CD4-positive, alpha-beta T cell treated with Interleukin-17A for 1 hour (primary cell): ENCODE results near the gene FLCN.
A peak's percentile ranks its signal among the peaks of the same experiment; 100 is the strongest.
"Not testable (repeated sequence)": the region's sequence is repeated elsewhere in the genome, so short reads cannot be mapped to it uniquely, and the experiment has no call there.

Experiments used
- DNase-seq: peaks from one replicate; pipeline ENCODE4 v3.0.0-alpha.2; 2020

Gene FLCN, protein sequence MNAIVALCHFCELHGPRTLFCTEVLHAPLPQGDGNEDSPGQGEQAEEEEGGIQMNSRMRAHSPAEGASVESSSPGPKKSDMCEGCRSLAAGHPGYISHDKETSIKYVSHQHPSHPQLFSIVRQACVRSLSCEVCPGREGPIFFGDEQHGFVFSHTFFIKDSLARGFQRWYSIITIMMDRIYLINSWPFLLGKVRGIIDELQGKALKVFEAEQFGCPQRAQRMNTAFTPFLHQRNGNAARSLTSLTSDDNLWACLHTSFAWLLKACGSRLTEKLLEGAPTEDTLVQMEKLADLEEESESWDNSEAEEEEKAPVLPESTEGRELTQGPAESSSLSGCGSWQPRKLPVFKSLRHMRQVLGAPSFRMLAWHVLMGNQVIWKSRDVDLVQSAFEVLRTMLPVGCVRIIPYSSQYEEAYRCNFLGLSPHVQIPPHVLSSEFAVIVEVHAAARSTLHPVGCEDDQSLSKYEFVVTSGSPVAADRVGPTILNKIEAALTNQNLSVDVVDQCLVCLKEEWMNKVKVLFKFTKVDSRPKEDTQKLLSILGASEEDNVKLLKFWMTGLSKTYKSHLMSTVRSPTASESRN

DNA sequence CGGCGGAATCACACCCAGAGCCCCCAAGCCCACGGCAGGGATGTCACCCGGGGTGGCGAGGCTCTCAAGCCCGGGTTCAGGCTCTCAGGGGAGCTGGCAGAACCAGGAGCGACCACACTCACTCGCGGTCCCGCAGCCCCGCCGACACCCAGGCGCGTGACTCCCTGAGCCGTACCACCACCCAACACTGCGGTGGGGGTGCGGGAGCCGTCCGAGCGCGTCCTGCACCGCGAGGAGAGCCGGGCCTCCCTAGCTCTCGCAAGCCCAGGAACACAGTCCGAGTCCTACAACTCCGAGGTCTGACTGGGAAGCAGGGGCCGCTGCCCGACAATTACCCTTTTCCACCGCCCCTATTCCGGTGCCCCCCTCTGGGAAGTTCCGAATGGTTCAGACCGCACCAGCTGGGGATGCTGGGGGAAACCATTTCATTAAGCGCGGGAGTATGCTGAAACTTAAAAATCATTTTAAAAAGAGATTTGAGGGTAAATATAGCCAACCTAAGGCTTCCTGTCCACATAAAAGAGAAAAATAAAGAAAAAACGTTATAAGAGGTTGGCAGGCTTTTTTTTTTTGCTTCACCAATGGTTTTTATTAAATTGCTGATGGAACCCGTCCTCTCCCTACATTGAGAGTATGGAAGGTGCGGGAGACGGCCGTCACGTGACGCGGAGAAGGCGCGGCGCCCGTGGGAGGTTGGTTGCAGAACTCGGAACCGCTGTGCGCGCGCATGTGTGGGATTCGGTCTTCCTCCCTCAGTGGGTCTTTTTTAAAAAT is at the start of gene FLCN:
FLCN (minus strand) TSS at position 143 of the 774 bp plus-strand sequence. CDS start 9,031 bp downstream, outside the sequence.
- DNase-seq: peak; percentile 91

DNA sequence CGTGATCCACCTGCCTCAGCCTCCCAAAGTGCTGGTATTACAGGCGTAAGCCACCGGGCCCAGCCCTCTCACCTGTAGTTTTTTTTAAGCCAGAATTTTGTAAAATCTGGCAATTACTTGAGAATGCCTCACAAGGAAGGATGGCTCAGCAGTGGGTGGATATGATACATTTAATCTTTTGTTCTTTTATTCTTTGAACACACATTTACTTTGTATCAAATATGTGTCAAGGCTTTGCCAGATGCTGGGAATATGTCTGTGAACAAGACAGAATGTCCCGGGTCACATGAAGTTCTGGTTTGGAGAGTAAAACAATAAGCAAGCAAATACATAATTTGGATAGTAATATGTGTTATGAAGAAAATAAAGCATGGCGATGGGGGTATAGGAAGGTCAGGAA is 49.0 kb upstream of the FLCN start:
- no peak for DNase-seq

DNA sequence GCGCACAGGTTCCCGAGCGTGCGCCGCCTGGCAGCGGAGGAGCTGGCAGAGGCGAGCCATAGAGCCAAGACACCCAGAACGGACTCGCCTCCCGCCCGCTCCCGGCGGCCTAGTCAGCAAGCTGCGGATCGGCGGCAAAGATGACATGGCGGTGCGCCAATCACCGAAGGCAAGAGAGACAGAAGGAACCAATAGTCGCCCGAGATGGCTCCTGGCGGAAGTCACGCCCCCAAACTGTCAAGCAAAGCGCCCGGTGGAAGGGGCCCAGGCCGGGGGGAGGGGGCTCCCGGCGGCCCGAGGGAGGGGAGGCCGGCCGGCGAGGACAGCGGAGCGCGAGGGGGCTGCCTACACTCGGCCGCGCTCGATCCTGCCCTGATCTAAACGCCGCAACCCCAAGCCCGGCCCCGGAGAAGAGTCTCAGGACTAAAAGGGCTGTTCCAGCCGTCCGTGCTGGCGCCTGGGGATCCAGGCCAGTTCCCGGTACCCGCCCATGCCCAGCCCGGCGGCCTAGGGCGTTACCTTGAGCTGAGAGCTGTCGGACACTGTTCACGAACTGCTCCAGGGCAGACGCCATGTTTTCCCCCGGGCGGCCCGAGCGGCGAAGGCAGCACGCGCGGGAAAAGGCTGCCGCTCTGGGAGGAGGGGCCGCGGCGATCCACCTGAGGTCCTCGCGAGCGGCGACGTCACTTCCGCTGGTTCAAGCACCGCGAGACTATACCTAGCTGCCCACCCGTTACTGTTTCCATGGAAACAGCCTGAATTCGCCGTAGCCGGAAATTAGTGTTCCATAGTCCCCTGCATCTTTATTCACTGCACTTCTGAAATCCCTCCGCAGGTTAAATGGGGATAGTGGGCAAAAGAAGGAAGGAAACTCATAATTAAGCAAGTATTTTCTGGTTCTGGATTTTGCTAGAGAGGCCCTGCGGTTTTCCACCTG is 43.9 kb upstream of the FLCN start, which contains the start of gene COPS3:
COPS3 (minus strand) TSS at position 634 of the 937 bp plus-strand sequence; CDS start at position 574, 60 bp downstream.
- DNase-seq: peak; percentile 98

DNA sequence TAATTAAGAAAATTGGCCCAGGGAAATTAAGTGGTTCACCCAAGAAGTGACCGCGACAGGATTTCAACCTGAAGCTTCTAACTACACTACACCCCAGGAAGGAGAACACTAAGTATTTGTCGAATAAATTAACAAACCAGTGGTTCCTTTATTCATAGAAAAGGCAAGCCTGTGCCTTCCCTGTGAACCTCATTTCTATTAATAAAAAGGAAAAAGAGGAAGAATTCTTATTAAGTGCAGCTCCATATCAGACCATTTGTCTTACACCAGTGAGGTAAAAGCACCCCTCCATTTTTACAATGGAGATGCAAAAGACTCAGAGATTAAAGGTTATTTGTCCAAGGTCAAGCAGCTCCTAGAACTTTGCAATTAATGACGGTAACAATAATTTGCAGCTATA is 42.3 kb upstream of the FLCN start:
- no peak for DNase-seq

DNA sequence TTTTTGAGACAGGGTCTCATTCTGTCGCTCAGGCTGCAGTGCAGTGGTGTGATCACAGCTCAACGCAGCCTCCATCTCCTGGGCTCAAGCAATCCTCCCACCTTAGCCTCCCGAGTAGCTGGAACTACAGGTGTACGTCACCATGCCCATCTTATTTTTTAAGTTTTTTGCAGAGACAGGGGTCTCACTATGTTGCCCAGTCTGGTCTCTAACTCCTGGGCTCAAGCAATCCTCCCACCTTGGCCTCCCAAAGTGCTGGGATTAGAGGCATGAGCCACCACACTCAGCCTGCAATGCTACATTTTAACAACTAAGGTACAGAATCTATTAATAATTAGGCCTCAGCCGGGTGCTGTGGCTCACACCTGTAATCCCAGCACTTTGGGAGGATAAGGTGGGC is 40.5 kb upstream of the FLCN start:
- not testable (repeated sequence) for DNase-seq

DNA sequence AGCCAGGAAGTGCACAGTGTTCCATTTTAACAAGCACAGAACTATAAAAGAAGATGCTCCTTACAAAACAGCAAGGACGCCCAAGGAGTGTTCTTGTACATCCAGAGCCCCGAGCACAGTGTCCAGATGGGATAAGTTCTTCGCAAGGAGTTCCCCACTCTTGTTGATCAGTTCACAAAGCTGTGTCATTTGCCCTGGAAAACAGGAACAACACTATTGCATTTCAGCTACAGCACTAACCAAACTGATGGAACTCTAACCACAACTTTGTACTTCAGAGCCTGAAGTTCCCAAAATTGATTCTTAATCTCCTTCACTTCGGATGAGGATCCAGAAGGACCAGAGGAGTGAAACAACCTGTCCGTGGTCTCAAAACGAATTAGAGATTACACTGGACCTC is 39.0 kb upstream of the FLCN start:
- no peak for DNase-seq

DNA sequence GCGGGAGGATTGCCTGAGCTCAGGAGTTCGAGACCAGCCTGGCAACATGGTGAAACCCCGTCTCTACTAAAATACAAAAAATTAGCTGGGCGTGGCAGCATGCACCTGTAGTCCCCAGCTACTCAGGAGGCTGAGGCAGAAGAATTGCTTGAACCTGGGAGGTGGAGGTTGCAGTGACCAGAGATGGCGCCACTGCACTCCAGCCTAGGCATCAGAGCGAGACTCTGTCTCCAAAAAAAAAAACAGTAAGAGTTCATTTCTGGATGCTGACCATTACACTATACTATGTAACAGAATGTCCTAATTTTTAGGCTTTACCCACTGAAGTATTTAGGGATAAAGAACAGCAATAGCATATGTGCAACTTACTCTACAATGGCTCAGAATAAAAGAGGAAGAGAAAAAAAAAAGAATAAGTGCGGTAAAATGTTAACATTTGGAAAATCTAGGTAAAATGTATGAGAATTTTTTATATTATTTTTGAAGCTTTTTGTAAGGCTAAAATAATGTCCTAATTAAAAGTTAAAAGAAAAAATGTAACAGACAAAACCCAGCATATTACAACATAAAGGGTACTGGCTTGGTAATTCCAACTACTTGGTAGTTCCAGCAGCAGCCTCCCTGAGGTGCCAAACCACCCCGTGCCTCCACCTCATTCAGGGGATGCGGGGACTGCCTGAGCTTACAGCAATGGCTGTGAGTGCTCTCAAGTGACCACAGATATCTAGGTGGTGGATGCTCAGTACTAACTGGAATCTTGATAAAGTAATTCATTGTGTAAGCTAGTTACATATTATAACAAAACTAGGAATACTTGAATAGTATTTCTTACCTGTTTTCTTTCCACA is 33.2 kb upstream of the FLCN start:
- DNase-seq: peak; percentile 31

DNA sequence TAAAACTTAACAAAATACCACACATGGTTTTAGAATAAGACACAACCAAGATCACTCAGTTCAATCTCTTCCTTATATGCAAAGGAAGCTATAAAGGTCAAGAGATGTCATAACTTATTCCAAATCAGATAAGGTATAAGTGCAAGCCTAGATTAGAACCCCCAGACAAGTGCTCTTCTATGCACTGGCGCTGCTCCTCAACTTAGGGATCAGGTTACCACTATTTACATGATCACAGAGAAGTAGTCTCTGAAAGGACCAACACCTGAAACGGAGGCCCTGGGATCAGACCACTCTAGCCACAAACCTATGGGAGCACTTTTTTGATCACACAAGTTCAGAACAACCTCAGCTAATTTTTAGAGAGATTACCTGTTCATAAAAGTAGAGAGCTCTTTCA is 27.5 kb upstream of the FLCN start:
- DNase-seq: no peak

DNA sequence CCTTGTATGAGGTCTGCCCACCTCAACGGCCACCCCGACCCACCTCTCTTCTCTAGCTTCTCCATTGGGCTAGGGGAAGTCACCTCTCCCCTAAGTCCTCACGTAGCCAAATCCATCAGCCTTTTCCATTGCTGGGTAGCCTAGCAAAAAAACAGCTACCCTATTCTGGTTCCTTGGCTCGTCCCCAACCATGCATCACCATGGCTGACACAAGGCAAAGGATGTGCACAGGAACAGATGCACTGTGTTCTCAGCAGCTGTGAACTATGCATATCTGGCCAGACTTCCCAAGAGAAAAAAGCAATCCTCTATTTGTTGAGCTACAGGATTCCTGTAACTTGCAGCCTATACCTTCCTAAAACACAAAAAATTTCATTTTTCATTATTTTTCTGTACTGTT is 22.0 kb upstream of the FLCN start:
- no peak for DNase-seq

DNA sequence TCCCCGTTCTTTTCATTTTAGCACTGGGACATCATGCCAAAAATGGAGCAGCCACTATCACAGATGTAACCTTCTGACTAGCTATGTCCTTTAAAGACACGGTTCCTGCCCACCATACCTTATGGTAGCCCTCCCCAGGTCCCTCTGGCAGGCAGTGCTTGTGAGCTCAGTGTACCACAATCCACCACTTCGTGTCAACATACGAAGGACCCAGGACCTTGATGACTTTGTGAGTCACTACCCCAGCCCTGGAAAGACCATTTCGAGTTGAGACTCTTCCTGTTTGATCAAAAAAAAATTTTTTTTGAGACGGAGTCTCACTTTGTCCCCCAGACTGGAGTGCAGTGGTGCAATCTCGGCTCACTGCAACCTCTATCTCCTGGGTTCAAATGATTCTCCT is 21.0 kb upstream of the FLCN start:
- DNase-seq: no peak

DNA sequence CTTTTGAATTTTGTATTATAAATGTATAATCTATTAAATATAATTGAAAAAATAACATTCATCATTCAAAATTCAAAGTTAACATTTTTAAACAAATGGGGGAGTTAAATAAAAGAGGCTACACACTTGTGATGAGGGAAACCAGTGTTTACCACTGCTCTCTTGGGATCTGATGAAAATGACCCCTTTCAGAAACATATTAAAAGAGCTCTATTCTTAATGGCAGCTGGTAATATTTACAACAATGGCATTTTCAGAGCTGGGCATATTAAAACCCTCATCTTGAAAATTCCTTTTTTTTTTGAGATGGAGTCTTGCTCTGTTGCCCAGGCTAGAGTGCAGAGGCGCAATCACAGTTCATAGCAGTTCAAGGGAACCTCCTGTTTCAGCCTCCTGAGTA is 19.3 kb upstream of the FLCN start:
- no peak for DNase-seq

DNA sequence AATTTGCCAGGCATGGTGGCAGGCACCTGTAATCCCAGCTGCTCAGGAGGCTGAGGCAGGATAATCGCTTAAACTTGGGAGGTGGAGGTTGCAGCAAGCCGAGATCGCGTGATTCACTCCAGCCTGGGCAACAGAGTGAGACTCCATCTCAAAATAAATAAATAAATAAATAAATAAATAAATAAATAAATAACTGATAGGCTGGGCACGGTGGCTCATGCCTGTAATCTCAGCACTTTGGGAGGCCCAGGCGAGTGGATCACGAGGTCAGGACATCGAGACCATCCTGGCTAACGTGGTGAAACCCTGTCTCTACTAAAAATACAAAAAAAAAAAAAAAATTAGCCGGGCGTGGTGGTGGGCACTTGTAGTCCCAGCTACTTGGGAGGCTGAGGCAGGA is 18.7 kb upstream of the FLCN start:
- not testable (repeated sequence) for DNase-seq

DNA sequence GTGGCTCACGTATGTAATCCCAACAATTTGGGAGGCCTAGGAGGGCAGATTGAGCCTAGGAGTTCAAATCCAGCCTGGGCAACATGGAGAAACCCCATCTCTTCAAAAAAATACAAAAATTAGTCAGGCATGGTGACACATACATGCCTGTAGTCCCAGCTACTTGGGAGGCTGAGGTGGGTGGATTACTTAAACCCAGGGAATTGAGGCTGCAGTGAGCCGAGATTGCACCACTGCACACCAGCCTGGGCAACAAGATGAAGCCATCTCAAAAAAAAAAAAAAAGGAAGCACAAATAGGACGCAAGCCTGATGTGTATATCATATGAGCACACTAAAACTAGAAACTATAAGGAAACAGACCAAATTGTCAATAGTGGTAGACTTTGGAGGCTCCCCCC is 17.1 kb upstream of the FLCN start:
- DNase-seq: no peak

DNA sequence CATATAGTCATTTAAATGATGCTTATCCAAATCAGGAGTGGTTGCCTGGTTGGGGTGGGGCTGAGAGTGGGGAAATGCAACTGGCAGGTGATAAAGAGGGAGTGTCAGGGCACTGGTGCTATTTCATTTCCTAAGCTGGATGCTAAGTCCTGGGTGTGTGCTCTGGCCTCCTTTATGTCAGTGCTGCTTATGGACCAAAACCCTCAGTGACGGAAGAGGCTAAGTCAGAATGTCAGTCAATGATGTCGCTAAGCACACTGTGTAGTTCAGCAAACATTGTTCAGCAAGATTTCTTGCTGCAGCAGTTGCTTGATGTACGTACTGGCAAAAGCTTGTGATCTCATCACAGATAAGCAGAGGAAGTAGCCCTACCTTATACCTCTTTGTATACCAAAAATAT is 16.4 kb upstream of the FLCN start:
- no peak for DNase-seq

DNA sequence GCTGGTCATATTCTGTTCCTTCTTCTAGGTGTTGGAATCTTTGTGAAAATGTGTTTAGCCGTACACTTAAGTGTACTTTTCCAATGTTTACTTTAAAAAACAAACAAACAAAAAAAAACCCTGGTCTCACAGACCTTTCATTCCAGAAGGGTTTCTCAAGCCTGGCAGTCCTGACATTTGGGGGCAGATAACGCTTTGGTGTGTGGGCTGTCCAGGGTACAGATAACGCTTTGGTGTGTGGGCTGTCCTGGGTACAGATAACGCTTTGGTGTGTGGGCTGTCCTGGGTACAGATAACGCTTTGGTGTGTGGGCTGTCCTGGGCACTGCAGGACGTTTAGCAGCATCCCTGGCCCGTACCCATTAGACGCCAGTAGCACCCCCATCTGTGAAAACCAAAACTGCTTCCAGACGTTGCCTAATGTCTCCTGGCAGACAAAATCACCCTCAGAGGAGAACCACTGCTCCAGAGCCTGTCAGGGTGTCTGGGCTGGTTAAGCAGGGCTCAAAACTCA is 15.2 kb upstream of the FLCN start:
- DNase-seq: no peak

DNA sequence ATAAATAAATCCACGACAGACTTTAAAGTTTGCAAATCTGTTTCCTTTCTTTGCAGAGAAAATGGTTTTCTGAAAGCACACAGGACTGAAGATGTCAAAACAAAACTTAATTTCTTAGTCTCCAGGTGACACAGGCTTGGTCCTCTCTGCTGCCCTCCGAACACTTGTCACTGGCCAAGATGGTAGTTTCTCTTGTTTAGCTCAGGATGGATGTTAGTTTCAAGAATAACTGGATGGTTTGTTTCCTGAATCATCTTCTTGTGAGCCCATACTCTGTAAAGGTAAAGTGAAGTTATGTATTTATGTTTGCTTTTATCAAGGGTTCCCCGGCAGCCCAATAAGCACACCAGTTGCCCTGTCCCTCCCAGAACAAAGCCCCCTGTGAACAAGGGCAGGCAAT is 9.9 kb upstream of the FLCN start:
- DNase-seq: no peak

DNA sequence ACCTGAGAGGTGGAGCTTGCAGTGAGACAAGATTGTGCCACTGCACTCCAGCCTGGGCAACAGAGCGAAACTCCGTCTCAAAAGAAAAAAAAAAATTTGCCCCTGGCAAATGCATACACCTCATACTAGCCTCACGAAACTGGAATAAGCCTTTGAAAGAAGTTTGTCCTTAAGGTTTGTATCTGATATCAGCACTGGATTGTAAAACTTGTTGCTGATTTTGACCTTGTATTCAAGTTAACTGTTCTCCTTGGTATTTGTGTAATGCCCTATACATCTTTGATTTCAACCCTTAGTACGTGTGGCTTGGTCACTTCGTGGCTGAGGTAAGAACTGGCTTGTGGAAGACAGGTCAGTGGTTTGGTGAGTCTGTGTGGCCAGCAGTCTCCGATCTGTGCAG is 6.2 kb upstream of the FLCN start:
- no peak for DNase-seq

DNA sequence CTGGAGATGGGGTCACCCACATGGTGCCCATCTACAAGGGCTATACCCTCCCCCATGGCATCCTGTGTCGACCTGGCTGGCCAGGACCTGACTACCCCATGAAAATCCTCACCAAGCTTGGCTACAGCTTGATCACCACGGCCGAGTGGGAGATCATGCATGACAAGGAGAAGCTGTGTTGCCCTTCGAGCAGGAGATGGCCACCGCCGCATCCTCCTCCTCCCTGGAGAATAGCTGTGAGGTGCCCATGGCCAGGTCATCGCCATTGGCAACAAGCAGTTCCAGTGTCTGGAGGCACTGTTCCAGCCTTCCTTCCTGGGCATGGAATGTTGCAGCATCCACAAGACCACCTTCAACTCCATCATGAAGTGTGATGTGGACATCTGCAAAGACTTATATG is 5.3 kb upstream of the FLCN start:
- DNase-seq: no peak

DNA sequence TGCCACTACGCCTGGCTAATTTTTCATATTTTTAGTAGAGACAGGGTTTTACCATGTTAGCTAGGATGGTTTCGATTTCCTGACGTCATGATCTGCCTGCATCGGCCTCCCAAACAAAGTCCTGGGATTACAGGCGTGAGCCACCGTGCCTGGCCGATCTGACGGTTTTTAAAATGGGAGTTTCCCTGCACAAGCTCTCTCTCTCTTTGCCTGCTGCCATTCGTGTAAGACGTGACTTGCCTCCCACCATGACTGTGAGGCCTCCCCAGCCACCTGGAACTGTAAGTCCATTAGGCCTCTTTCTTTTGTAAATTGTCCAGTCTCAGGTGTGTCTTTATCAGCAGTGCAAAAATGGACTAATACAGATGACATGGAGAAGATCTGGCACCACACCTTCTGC is 4.7 kb upstream of the FLCN start:
- DNase-seq: no peak

DNA sequence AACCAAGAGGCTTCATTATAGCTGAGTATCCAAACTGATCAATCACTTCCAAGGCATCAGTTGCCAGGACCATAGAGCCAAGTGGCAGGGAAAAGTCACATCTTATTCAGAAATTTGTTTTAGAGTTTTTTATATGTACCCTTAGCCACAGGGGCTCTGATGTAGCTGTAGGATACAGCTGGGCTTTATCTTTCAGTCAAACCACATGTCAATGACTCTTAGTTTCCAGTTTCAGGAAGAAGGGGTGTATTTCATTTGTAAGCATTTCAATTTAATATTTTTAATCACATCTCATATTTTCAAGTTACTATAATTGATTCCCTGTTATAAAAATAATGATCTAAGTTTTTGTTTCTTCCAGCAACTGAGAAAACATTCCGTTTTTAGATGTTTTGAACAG is 2.9 kb upstream of the FLCN start:
- DNase-seq: no peak

DNA sequence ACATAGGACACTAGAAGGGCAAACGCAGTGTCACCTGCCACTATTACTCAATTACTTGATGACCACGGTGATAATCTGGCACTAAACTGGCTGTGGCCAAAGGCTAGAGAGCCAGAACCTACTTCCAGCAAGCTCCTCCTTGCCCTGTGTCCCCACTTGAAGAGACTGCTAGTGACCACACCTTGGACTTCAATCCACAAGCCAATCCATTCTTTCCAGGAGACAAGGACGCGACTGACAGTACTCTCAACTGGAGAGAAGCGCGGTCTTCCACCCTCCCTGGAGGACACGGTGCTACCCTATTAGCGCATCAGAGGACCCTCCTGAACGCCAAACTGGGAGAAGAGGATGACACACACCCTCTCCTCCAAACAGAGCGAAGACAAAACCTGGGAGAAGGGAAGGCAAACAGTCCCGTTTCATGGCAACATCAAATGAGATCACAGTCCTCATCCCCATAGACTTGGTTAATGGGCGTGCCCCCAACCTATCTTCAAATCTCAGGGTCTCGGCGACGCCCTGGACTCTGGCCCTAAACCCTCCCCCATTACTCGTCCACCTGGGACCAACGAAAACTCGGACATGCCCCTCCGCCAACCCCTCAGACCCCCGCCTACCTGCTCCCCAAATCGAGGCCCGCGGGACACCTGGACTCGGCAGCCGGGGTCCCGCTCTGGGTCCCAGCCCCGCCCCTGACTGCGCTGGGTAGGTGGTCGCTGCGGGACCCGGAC is 508 bp downstream of the FLCN start:
- peak; percentile 9 for DNase-seq
